Prostate gland (tissue), 2 donors: Measurements from ENCODE around the gene TEKT3.

Experiments
- CTCF ChIP-seq, 4 experiments: fragments of 200-600 bp in 2 of 4; fragments of 450-650 bp in 2 of 4; sonication (generic) in 2 of 4; IDR thresholded peaks; 1 replicate in 3 of 4; 2 replicates in 1 of 4; pipeline ENCODE4 v1.5.1; 2016 to 2019; ENCODE audit warnings: antibody characterized with exemption in 4 of 4, mild to moderate bottlenecking in 2 of 4, moderate library complexity in 2 of 4
- POLR2A ChIP-seq: fragments of 450-650 bp; IDR thresholded peaks from one replicate; pipeline ENCODE4 v1.6.1; 2016; ENCODE audit warnings: antibody characterized with exemption, mild to moderate bottlenecking
- POLR2AphosphoS5 ChIP-seq: sonication (generic); formaldehyde crosslinking; IDR thresholded peaks from one replicate; pipeline ENCODE4 v1.6.1; 2017; ENCODE audit warnings: antibody characterized with exemption

- TF ChIP-seq CTCF (IDR thresholded peaks at IDR 0.05) (no peak), POLR2A (no peak), POLR2AphosphoS5 (no peak)
These were observed 47.8 kb downstream of the TEKT3 start for GRCh38 chr17:15293558-15293957.
